HL-60 (cell line): ENCODE data around the gene NAPB.

ENCODE experiments used
- DNase-seq, 2 experiments: peaks; one replicate each; pipeline ENCODE4 v3.0.0-alpha.2; 2010 to 2020; ENCODE audit warnings: low read depth in 1 of 2, low spot score in 1 of 2
- H3K27ac ChIP-seq: fragments of 250-450 bp; sonication (Bioruptor Pico); replicated peaks from 2 replicates; pipeline ENCODE4 v1.5.1; 2020; ENCODE audit warnings: mild to moderate bottlenecking, moderate library complexity
- H3K27me3 ChIP-seq: fragments of 250-450 bp; sonication (Bioruptor Pico); 2 replicates; pipeline ENCODE4 v1.5.1; 2021; ENCODE audit warnings: mild to moderate bottlenecking, moderate library complexity; ENCODE audit not compliant: insufficient read depth, poor library complexity, severe bottlenecking
- H3K4me3 ChIP-seq: replicated peaks from 2 replicates; pipeline ENCODE4 v1.5.1; 2011; ENCODE audit warnings: mild to moderate bottlenecking, control low read depth, low read length; ENCODE audit not compliant: insufficient read depth
- CTCF ChIP-seq: IDR thresholded peaks from one replicate; pipeline ENCODE4 v1.5.1; 2011; ENCODE audit warnings: low read length, control low read depth, inconsistent platforms; ENCODE audit not compliant: insufficient read depth
- GABPA ChIP-seq: IDR thresholded peaks from 2 replicates; pipeline ENCODE4 v1.6.1; 2012; ENCODE audit warnings: low read depth
- POLR2AphosphoS5 ChIP-seq: IDR thresholded peaks from 2 replicates; pipeline ENCODE4 v1.6.1; 2012; ENCODE audit warnings: low read depth
- REST ChIP-seq: IDR thresholded peaks from 2 replicates; pipeline ENCODE4 v1.6.1; 2012; ENCODE audit warnings: low read depth; ENCODE audit not compliant: insufficient replicate concordance
- SPI1 ChIP-seq: IDR thresholded peaks from 2 replicates; pipeline ENCODE4 v1.6.1; 2012; ENCODE audit warnings: low read depth, mild to moderate bottlenecking, borderline replicate concordance

NAPB gene

GRCh38 chr20:23444859-23445258 is 23.6 kb upstream of the NAPB start:
- Histone ChIP-seq H3K27me3 (no peaks in the 10 kb centered on the region), H3K27ac (no peak overlapping the region), H3K4me3 (no peak overlapping the region)
- no peak for TF ChIP-seq CTCF
- TF ChIP-seq SPI1: no peak
- TF ChIP-seq POLR2AphosphoS5: no peak
- no peak for TF ChIP-seq GABPA
- no peak for TF ChIP-seq REST
- DNase-seq: no peak

- no peak for DNase-seq
- H3K27ac ChIP-seq: no peak overlapping the region
- TF ChIP-seq REST: no peak
- no peak for TF ChIP-seq GABPA
- TF ChIP-seq POLR2AphosphoS5: no peak
- TF ChIP-seq CTCF: no peak
- TF ChIP-seq SPI1: no peak
- H3K4me3 ChIP-seq: no peak overlapping the region
- no peaks in the 10 kb centered on the region for H3K27me3 ChIP-seq
Observed at GRCh38 chr20:23442436-23442835, 21.1 kb upstream of the NAPB start.

- peak; percentile 92 for TF ChIP-seq CTCF
- no peak for TF ChIP-seq SPI1
- TF ChIP-seq REST: no peak
- Histone ChIP-seq H3K27ac (no peak overlapping the region), H3K4me3 (no peak overlapping the region), H3K27me3 (no peaks in the 10 kb centered on the region)
- peak in 1 of 2 experiments; percentile 57 for DNase-seq
Observed at GRCh38 chr20:23441850-23442313, 20.6 kb upstream of the NAPB start.
